Breast epithelium (tissue), 3 donors: ENCODE data around the gene SERPINA12.

Experiments used
- POLR2AphosphoS5 ChIP-seq, 3 donors: sonication (generic); formaldehyde crosslinking; IDR thresholded peaks; one replicate each; pipeline ENCODE4 v1.6.1; 2017; ENCODE audit warnings: antibody characterized with exemption in 3 of 3
- TF ChIP-seq, protein P1 (sequence below), 3 donors: fragments of 450-650 bp; IDR thresholded peaks; one replicate each; pipeline ENCODE4 v1.5.1; 2016 to 2017; ENCODE audit warnings: antibody characterized with exemption in 3 of 3, mild to moderate bottlenecking in 3 of 3, moderate library complexity in 3 of 3

DNA sequence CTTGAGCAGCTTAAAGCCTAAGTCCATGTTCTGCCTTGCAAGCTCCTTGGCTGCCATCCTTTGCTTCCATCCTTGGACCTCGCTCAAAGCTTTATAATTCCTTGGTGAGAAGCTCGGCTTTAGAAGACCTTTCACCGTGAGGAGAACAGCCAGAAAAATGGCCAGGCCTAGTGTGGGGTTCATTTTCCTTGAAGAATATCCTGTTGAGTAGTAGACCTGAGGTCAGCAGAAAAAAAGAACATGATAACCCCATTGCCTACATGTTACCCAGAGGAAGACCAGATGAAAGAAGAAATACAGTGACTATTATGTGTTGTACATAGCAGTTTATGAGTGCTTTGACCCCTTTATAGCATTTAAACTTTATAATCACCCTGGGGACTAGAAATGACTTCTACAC, 11.1 kb downstream of the SERPINA12 start:
- TF ChIP-seq, protein P1, sequence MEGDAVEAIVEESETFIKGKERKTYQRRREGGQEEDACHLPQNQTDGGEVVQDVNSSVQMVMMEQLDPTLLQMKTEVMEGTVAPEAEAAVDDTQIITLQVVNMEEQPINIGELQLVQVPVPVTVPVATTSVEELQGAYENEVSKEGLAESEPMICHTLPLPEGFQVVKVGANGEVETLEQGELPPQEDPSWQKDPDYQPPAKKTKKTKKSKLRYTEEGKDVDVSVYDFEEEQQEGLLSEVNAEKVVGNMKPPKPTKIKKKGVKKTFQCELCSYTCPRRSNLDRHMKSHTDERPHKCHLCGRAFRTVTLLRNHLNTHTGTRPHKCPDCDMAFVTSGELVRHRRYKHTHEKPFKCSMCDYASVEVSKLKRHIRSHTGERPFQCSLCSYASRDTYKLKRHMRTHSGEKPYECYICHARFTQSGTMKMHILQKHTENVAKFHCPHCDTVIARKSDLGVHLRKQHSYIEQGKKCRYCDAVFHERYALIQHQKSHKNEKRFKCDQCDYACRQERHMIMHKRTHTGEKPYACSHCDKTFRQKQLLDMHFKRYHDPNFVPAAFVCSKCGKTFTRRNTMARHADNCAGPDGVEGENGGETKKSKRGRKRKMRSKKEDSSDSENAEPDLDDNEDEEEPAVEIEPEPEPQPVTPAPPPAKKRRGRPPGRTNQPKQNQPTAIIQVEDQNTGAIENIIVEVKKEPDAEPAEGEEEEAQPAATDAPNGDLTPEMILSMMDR (IDR thresholded peaks at IDR 0.05), result no peak
- TF ChIP-seq POLR2AphosphoS5 (IDR thresholded peaks at IDR 0.05), result no peak
